ENCODE results near the gene GAPDHS.

The GAPDHS gene

GRCh38 chr19:35491836-35492360 lies 41.4 kb upstream of the GAPDHS start:
- TF ChIP-seq CTCF (IDR thresholded peaks at IDR 0.05; ENCODE audit: extremely low read depth, insufficient read depth, missing control alignments): no peak
- in situ Hi-C loops (cut with MboI; ENCODE audit: low pct_unique_long_range_greater_than_20kb, low sequenced_read_pairs, unreplicated experiment): no loop called here

GRCh38 chr19:35493971-35494370 lies 39.3 kb upstream of the GAPDHS start:
- TF ChIP-seq CTCF (IDR thresholded peaks at IDR 0.05; ENCODE audit: extremely low read depth, insufficient read depth, missing control alignments): no peak
- no peak for DNase-seq (ENCODE audit: low spot score)
- in situ Hi-C loops (cut with MboI; ENCODE audit: low pct_unique_long_range_greater_than_20kb, low sequenced_read_pairs, unreplicated experiment): no loop called here

More at GRCh38 chr19:35491836-35492360, 41.4 kb upstream of the GAPDHS start:
- DNase-seq (ENCODE audit: low spot score): no peak

GRCh38 chr19:35495107-35496064 lies 37.9 kb upstream of the GAPDHS start:
- in situ Hi-C loops (cut with MboI; ENCODE audit: low pct_unique_long_range_greater_than_20kb, low sequenced_read_pairs, unreplicated experiment): no loop called here
- peak; percentile 86 for DNase-seq (ENCODE audit: low spot score)
- peak; percentile 91 for TF ChIP-seq CTCF (IDR thresholded peaks at IDR 0.05; ENCODE audit: extremely low read depth, insufficient read depth, missing control alignments)

- TF ChIP-seq CTCF (IDR thresholded peaks at IDR 0.05; ENCODE audit: extremely low read depth, insufficient read depth, missing control alignments): no peak
- DNase-seq (ENCODE audit: low spot score): no peak
- in situ Hi-C loops (cut with MboI; ENCODE audit: low pct_unique_long_range_greater_than_20kb, low sequenced_read_pairs, unreplicated experiment): no loop called here
Observed at GRCh38 chr19:35497406-35497805, 35.9 kb upstream of the GAPDHS start.

GRCh38 chr19:35498220-35498619 lies 35.0 kb upstream of the GAPDHS start:
- in situ Hi-C loops (cut with MboI; ENCODE audit: low pct_unique_long_range_greater_than_20kb, low sequenced_read_pairs, unreplicated experiment): no loop called here
- no peak for TF ChIP-seq CTCF (IDR thresholded peaks at IDR 0.05; ENCODE audit: extremely low read depth, insufficient read depth, missing control alignments)
- no peak for DNase-seq (ENCODE audit: low spot score)

- in situ Hi-C loops (cut with MboI; ENCODE audit: low pct_unique_long_range_greater_than_20kb, low sequenced_read_pairs, unreplicated experiment): no loop called here
- TF ChIP-seq CTCF (IDR thresholded peaks at IDR 0.05; ENCODE audit: extremely low read depth, insufficient read depth, missing control alignments): no peak
- DNase-seq (ENCODE audit: low spot score): no peak
Observed at GRCh38 chr19:35498984-35499527, 34.2 kb upstream of the GAPDHS start.
